Upper lobe of left lung (tissue), 4 donors: ENCODE results near the gene BCKDK.
"Not testable (repeated sequence)": the region's sequence is repeated elsewhere in the genome, so short reads cannot be mapped to it uniquely, and the experiment has no call there.

ENCODE experiments used
- CTCF ChIP-seq, 6 experiments: fragments of 450-650 bp in 4 of 6; fragments of 200-600 bp in 2 of 6; sonication (generic) in 2 of 6; IDR thresholded peaks; one replicate each; pipeline ENCODE4 v1.5.1; 2016 to 2019; ENCODE audit warnings: antibody characterized with exemption in 6 of 6
- POLR2A ChIP-seq, 4 donors: fragments of 450-650 bp; IDR thresholded peaks; one replicate each; pipeline ENCODE4 v1.5.1; 2016 to 2017; ENCODE audit warnings: antibody characterized with exemption in 4 of 4, mild to moderate bottlenecking in 2 of 4
- POLR2AphosphoS5 ChIP-seq, 2 donors: sonication (generic); formaldehyde crosslinking; IDR thresholded peaks; one replicate each; pipeline ENCODE4 v1.5.1; 2017; ENCODE audit warnings: antibody characterized with exemption in 2 of 2

- TF ChIP-seq CTCF, POLR2AphosphoS5, POLR2A (IDR thresholded peaks at IDR 0.05): not testable (repeated sequence)
Measured at GRCh38 chr16:31144418-31144817, 36.2 kb downstream of the BCKDK start.
